GM18499 (cell line): ENCODE results near the gene SOX8.
"Not testable (repeated sequence)": the region's sequence is repeated elsewhere in the genome, so short reads cannot be mapped to it uniquely, and the experiment has no call there.

ENCODE experiments used
- ATAC-seq: cut with Tn5 transposase; IDR thresholded peaks from one replicate; pipeline ENCODE4 v1.9.1; 2021; ENCODE audit warnings: moderate number of reproducible peaks; ENCODE audit not compliant: insufficient read depth, unreplicated experiment

SOX8 gene

DNA sequence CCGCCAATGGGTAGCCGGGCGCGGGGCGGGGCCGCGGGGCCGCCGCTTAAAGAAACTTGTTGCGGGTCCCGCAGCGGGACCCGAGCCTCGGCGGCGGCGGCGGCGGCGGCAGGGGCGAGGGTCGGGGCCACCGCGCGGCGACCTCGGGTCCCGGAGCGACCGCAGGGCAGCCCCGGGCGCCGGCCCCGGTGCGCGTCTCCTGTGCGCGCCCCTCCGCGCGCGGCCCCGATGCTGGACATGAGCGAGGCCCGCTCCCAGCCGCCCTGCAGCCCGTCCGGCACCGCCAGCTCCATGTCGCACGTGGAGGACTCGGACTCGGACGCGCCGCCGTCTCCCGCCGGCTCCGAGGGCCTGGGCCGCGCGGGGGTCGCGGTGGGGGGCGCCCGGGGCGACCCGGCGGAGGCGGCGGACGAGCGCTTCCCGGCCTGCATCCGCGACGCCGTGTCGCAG lies at the start of gene SOX8:
SOX8 (plus strand) TSS at position 76 of the 450 bp plus-strand sequence; CDS start at position 229, 153 bp downstream.
- no peak for ATAC-seq

DNA sequence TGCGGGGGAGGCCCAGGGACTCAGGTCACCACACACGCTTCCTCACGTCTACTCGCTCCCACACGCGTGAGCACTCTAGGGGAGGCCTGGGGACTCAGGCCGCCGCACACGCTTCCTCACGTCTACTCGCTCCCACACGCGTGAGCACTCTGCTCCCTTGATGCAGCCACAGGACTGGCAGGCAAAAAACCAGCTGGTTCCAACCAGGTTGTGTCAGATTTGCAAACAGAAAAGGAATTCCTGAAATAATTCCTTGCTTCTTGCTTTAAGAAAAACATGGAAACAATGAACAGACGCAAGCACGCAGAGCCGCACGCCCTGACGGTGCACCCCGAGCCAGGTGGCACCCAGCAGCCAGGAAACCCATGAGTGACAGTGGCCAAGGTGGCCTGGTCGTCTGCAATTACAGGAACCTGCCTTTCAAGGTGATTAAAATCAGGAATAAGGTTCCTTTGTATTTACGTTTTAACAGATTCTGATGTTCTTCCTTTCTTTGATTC lies 48.7 kb upstream of the SOX8 start:
- no peak for ATAC-seq

DNA sequence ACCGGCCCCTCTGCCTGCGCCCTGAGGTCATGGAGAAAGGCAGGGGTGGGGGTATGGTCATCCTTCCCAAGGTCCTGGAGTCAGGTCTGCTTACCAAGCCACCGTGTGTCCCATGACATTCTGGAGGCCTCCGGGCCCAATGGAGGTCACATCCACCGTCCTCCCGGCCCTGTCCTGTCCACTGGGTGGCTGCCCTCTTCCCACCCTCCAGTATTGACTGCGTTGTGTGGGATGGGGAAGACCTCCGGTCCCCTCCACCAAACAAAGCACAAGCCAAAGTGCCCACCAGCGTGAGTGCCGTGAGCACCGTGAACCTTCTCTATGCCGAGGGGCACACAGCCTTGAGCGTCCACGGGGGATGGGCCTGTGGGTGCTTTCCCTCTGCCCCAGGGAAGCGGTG lies 48.0 kb upstream of the SOX8 start:
- ATAC-seq = no peak

DNA sequence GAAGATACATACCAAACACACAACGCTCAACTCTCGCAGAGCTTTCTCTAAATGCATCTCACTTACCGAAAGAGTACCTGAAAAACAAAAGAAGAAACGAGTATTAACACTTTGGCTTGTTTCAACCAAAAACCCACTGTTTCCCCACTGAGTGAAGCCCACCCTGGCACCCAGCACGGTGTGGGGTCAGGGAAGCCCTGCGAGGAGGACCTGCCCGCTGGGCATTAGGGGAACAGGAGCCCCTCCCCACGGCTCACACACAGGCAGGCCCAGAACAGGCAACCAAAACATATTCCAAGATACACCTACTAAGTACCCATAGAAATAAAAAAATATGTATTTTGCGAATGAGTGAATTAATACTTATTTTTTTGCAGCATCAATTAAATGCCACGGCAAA lies 47.4 kb upstream of the SOX8 start:
- ATAC-seq = no peak

DNA sequence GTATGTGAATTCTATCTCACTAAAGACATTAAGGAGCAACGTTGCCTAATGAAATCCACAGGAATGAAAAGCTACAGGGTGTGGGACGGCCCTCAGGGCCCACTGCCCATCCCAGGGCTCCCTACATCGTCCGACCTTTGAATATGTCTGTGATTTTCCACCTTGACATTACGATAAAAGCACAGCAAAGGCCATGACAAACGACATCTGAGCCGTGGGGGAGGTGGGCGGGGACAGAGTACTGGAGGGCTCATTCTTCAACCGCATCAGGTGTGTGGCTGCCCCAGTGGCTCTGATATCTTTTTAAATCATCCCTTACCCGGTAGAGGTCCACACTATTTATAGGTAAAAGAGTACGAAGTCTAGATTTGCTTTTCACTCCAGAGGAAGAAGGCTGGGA lies 45.9 kb upstream of the SOX8 start:
- ATAC-seq = no peak

DNA sequence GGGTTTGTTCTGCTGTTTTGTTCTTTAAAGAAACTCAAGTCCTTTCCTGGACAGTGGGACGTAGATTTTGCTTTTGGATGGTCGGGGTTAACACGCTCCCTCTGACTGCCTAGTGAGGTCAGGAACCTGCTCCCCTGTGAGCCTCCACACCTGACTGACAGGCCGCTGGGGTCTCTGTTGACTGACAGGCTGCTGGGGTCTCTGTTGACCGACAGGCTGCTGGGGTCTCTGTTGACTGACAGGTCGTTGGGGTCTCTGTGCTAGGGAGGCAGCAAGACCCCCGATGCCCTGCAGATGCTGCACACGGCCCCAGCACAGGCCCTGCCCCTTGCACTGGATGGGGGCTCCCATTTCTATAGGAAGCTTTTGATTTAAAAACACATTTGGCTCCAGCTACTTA lies 44.3 kb upstream of the SOX8 start:
- ATAC-seq = no peak

DNA sequence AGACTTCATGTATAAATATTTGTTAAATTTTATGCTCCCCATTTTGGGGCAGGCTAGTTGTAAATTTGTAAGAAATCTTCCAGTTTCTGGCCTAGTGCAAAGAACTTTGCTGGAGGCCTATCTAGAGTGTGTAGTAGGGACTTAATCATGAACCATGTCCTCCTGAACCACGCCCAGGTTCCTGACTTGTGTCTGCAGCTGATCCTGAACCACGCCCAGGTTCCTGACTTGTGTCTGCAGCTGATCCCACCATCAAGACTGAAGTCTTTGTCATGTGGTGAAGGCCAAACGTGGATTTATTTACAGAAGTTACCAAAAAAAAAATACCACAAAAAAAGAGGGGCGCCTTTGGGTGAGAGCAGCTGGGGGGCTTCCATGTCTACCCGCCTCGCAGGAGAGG lies 43.8 kb upstream of the SOX8 start:
- no peak for ATAC-seq

DNA sequence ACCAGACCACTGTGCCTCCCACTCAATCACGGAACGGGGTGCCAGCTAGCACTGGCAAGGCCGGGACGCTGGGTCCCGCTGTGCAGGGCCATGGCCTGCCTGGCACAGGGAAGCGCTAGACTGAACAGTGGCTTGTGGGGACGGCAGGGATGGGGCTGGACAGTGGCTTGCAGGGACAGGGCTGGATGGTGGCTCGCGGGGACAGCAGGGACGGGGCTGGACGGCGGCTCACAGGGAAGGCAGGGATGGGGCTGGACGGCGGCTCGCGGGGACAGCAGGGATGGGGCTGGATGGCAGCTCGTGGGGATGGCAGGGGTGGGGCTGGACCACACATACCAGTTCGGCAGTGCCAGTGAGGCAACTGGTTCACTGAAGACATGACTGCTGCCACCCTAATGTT lies 43.4 kb upstream of the SOX8 start:
- no peak for ATAC-seq

DNA sequence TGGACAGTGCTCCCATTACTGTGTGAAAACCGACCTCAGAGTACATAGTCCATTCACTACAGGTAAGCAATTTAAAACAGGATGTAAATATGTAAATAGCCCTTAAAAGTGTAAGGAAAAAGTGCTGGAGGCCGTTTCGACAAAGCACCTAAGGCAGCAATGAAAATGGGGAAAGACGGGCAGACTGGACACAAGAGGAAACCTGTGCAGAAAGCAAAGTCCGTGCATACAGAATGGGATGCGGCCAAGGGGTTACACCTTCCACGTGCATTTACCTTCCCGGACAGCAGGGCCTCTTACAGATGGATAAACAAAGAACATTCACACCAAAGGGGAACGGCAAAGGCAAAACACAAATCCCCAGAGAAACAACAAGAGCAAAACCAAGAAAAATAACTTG lies 42.8 kb upstream of the SOX8 start:
- ATAC-seq = no peak

DNA sequence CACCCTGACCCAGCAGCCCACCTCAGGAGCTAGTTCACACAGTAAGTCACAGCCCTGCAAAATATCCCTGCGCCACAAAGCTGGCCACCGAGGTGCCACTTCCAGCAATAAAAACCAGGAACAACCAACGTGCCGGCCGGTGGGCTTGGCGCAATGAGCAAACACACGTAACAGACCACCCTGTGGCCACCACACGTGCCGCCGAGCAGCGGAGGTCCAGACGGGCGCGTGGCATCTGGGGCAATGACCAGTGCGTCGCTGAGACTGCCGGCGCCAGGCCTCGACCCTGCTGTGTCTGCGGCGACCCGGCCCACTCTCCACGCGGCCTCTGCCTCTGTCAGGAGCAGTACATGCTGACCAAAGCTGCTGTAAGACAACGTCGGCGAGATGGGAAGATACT lies 42.3 kb upstream of the SOX8 start:
- no peak for ATAC-seq

DNA sequence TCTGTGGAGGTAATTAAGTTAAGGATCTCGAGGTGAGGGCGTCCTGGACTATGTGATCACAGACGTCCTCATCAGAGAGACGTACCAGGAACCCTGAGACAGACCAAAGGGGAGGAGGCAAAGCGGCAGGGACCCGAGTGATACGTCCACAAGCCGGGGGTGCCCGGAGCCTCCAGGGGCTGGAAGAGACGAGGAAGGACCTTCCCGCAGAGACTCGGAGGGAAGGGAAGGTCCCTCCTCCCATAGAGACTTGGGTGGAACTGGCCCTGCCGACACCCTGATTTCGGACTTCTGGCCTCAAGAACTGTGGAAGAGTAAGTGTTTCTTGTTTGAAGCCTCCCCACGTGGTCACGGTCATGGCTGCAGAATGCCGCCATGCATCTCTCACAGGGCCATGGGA lies 41.6 kb upstream of the SOX8 start:
- ATAC-seq = no peak

DNA sequence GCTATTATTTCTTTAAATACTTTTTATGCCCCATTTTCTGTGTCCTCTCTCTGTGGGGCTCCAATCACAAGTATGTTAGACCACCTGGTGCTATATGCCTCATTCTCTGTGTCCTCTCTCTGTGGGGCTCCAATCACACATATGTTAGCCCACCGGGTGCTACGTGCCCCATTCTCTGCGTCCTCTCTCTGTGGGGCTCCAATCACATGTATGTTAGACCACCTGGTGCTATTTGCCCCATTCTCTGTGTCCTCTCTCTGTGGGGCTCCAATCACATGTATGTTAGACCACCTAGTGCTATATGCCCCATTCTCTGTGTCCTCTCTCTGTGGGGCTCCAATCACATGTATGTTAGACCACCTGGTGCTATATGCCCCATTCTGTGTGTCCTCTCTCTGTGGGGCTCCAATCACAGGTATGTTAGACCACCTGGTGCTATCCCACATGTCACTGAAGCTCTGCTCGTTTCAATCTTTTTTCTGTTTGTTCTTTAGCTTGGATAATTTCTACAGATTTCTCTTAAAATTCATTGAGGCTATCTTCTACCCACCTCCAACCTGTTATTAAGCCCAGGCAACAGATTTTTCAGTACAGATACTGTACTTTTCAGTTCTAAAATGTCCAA lies 39.0 kb upstream of the SOX8 start:
- no peak for ATAC-seq

DNA sequence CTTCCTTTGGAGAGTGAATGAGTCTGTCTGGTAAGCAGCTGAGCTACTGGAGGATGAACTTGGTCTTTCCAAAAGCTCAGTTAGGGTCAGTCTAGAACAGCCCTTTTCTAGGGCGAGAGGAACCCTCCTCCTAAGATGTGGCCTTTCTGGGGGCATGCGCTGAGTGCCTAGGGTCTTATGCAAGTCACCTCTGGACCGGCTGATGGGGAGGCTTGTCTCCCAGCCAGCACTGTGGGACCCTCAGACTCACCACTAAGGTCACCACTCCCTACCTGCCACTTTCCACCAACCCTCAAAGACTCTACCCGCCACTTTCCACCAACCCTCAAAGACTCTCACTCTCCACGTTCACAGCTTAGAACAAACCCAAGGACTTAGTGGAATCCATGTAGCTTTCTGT lies 37.6 kb upstream of the SOX8 start:
- no peak for ATAC-seq

DNA sequence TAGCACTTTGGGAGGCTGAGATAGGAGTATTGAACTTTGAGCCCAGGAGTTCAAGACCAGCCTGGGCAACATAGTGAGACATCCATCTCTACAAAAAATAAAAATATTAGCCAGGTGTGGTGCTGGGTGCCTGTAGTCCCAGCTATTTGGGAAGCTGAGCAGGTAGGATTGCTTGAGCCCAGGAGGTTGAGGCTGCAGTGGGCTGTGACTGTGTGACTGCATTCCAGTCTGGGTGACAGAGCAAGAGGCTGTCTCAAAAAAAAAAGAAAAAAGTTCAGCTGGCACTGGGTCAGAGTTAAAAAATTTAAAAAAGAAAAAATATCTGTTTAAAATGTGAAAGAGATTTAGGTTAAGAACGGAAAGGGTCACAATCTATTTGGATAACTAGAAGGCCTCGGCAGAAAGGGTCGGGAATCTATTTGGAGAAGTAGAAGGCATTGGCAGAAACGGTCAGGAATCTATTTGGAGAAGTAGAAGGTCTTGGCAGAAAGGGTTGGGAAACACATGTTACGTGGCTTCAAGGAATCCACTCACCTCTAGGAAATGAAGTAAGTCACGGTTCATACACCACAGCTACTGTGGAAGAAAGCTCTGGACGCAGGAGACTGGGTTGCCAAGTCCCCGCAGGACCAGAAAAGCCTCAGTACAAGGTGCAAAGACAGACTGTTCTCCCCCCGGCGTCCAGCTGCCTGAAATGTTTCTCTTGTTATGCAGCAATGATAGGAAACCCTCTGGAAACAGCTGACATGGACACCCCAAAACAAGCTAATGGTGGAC lies 36.1 kb upstream of the SOX8 start:
- ATAC-seq = no peak

DNA sequence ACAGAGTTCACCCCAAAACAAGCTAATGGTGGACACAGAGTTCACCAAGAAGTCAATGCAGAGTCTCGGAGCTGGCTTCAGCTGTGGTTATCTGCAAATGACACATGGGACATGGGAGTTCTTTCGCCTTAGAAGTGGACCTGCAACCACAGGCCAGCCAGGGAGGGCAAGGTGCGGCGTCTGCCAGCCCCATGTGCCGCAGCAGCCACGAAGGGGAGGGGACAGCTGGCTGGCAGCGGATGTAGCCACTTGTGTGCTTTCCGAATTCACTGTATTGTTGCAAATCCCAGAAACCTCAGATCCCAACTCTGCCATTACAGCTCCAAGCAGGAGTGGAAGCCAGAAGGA lies 35.5 kb upstream of the SOX8 start:
- ATAC-seq = no peak

DNA sequence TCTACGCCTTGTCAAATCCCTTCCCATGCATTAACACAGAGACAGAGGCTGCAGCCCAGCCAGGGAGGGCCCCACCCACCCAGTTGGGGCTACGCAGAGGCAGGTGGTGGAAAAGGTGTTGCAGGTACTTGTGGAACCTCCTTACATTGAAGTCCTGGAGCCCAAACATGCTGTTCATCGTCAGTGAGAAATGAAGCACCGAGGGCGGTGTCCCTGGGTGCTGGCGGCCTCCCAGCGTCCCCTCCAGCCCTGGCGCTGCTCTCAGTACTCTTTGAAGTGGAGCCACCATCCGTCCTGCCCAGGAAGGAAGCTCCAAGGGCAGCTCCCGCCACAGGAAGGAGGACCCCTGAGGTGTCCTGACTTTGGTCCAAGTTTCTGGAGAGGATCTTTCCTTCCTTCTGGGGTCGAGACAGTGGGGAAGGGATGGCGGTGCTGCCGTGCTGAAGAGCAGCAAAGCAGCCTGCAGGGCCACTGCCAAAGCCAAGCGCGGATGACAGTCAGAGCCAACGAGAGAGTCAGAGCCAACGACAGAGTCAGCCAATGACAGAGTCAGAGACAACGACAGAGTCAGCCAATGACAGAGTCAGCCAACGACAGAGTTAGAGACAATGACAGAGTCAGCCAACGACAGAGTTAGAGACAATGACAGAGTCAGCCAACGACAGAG lies 34.2 kb upstream of the SOX8 start:
- no peak for ATAC-seq

DNA sequence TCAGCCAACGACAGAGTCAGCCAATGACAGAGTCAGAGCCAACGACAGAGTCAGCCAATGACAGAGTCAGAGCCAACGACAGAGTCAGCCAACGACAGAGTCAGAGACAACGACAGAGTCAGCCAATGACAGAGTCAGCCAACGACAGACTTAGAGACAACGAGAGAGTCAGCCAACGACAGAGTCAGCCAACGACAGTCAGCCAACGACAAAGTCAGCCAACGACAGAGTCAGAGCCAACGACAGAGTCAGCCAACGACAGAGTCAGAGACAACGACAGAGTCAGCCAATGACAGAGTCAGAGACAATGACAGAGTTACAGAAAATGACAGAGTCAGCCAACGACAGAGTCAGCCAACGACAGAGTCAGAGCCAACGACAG lies 33.7 kb upstream of the SOX8 start:
- ATAC-seq = not testable (repeated sequence)

DNA sequence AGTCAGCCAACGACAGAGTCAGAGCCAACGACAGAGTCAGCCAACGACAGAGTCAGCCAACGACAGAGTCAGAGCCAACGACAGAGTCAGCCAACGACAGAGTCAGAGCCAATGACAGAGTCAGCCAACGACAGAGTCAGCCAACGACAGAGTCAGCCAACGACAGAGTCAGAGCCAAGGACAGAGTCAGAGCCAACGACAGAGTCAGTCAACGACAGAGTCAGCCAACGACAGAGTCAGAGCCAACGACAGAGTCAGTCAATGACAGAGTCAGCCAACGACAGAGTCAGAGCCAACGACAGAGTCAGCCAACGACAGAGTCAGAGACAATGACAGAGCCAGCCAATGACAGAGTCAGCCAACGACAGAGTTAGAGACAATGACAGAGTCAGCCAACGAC lies 32.8 kb upstream of the SOX8 start:
- ATAC-seq = not testable (repeated sequence)

DNA sequence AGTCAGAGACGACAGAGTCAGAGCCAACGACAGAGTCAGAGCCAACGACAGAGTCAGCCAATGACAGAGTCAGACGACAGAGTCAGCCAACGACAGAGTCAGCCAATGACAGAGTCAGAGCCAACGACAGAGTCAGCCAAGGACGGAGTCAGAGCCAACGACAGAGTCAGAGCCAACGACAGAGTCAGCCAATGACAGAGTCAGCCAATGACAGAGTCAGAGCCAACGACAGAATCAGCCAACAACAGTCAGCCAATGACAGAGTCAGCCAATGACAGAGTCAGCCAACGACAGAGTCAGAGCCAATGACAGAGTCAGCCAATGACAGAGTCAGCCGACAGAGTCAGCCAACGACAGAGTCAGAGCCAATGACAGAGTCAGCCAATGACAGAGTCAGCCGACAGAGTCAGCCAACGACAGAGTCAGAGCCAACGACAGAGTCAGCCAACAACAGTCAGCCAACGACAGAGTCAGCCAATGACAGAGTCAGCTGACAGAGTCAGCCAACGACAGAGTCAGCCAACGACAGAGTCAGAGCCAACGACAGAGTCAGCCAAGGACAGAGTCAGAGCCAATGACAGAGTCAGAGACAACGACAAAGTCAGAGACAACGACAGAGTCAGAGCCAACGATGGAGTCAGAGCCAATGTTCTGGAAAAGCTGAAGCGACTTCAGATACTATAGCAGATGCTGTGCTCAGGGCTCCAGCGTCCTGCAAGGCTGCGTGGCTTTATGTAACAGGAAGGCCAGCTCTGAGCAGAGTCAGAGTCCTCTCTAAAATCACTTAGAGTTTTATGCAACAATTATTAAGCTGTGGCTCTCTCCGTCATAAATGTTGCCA lies 30.6 kb upstream of the SOX8 start:
- ATAC-seq = not testable (repeated sequence)

DNA sequence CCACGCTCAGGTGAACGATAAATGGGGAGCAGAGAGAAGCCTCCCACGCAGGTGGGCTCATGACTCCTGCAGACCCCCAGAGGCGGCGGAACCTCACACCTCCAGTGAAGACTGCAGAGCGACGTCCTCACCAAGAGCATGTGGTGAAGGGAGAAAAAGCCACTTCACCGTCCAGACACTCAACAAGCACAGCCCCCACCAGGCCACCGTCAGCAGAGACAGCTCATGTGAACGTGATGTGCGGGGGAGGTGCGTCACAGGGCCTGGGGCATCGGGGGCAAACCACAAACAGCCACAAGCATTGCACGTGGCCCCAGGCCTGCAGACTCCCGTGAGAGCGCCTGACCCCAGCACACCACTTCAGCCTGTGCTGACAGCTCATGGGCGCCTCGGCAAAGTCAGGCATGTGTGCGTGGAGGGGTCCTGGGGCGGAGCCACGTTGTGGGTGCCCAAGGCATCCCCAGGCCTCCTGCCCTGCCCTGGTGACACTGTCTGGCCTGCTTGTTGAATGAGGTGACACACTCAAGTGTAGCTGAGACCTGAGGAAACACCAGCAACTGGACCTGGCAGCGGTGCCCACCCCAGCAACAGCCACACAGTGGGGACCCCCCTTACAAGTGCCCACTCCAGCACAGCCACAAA lies 29.8 kb upstream of the SOX8 start:
- ATAC-seq = no peak
